GM18858 (cell line): ENCODE data around the gene NADK.
"Not testable (repeated sequence)": the region's sequence is repeated elsewhere in the genome, so short reads cannot be mapped to it uniquely, and the experiment has no call there.

Source experiments
- ATAC-seq: cut with Tn5 transposase; IDR thresholded peaks from one replicate; pipeline ENCODE4 v1.9.1; 2021; ENCODE audit not compliant: unreplicated experiment

NADK gene

GRCh38 chr1:1707897-1708296 lies 70.4 kb downstream of the NADK start:
- ATAC-seq, result not testable (repeated sequence)

- ATAC-seq, result not testable (repeated sequence)
Observed at GRCh38 chr1:1707241-1707640, 71.0 kb downstream of the NADK start.

- not testable (repeated sequence) for ATAC-seq
Observed at GRCh38 chr1:1705623-1706022, 72.6 kb downstream of the NADK start.

GRCh38 chr1:1704284-1704957 lies 73.8 kb downstream of the NADK start:
- ATAC-seq, result not testable (repeated sequence)

GRCh38 chr1:1703796-1704195 lies 74.5 kb downstream of the NADK start:
- no peak for ATAC-seq

GRCh38 chr1:1702506-1702905 lies 75.8 kb downstream of the NADK start:
- not testable (repeated sequence) for ATAC-seq
